Ovary (tissue), 9 donors: Measurements from ENCODE around the gene FOXP1. TPM values are rescaled to one million over a fixed set of nuclear protein-coding genes. Genes with fewer than 3 reads are reported as not detected.

Experiments used
- DNase-seq, 5 donors: peaks; one replicate each; pipeline ENCODE4 v3.0.0-alpha.2; 2019 to 2020
- H3K27ac ChIP-seq, 2 donors: fragments of 200-600 bp; one replicate each; pipeline versions ENCODE4 v1.5.1 to v1.8.0; 2019 to 2022
- H3K27me3 ChIP-seq: fragments of 200-600 bp; one replicate; pipeline ENCODE4 v1.8.0; 2022
- H3K36me3 ChIP-seq: fragments of 200-600 bp; sonication (generic); one replicate; pipeline ENCODE4 v1.5.1; 2019
- H3K4me1 ChIP-seq: one replicate; pipeline ENCODE4 v1.8.1; 2013; ENCODE audit warnings: mild to moderate bottlenecking, moderate library complexity; ENCODE audit not compliant: insufficient read depth
- H3K4me3 ChIP-seq: fragments of 200-600 bp; sonication (generic); one replicate; pipeline ENCODE4 v1.5.1; 2017
- H3K9me3 ChIP-seq, 2 donors: fragments of 200-600 bp in 1 of 2; sonication (generic) in 1 of 2; one replicate each; pipeline versions ENCODE4 v1.5.1 to v1.8.1; 2013 to 2019; ENCODE audit warnings: mild to moderate bottlenecking in 1 of 2, moderate library complexity in 1 of 2
- EP300 ChIP-seq: sonication (generic); formaldehyde crosslinking; IDR thresholded peaks from one replicate; pipeline ENCODE4 v1.6.1; 2017; ENCODE audit warnings: antibody characterized with exemption
- POLR2A ChIP-seq: fragments of 450-650 bp; IDR thresholded peaks from one replicate; pipeline ENCODE4 v1.6.1; 2017; ENCODE audit warnings: antibody characterized with exemption, mild to moderate bottlenecking, moderate library complexity
- WGBS, 3 donors: extraction: QIAGEN DNeasy Blood & Tissue Kit in 1 of 3; methylation state at CpG; one replicate each; pipeline versions ENCODE4 v1.1.5 to v1.1.7; 2013 to 2017; 5-methylcytosine and 5-hydroxymethylcytosine counted together
- intact Hi-C, 4 donors: fragments of 100-400 bp; cut with DNase I; formaldehyde crosslinking; loops; one replicate each; pipeline versions ENCODE4 v1.11.0 to v1.15.1; 2022 to 2023
- polyA plus RNA-seq, 2 donors: library from polyadenylated mRNA; stranded (reverse); fragments of 200-250 nt in 1 of 2; fragments of 350-450 nt in 1 of 2; fragmentation: Illumina TruSeq in 1 of 2; extraction: RNeasy Lipid Tissue Mini Kit (QIAGEN cat#74804) in 1 of 2; gene quantifications; one replicate each; pipeline ENCODE4 v1.2.3, GENCODE V29; 2013 to 2014
- total RNA-seq, 7 donors: library from RNA; depleted of rRNA in 2 of 7; stranded (reverse); fragments of >200 nt in 2 of 7; fragmentation: NEBNext Ultra II Directional in 3 of 7; extraction: Animal tissue kit (Norgen Biotek cat#: 25700) in 3 of 7; gene quantifications; one replicate each; pipeline versions ENCODE4 v1.1.0 to v1.2.4, GENCODE V29; 2016 to 2023
- TF ChIP-seq, protein P1 (sequence below), 3 donors: fragments of 450-650 bp in 2 of 3; fragments of 200-600 bp in 1 of 3; IDR thresholded peaks; one replicate each; pipeline versions ENCODE4 v1.5.1 to v1.8.0; 2016 to 2022; ENCODE audit warnings: antibody characterized with exemption in 3 of 3, mild to moderate bottlenecking in 1 of 3
- donor health status: DM: no; HTN: no; CAD: no; lungs with moderate emphysema.
- donor health status: DM: no; HTN: no; CAD: no.
- donor health status: Bipolar disorder and iron deficiency.
- donor health status: DM: yes; HTN: yes; CAD: no.
- donor health status: DM: no; HTN: no; CAD: no.
- donor health status: DM: yes; HTN: yes; CAD: no.

Gene FOXP1
- total and polyA plus RNA-seq, 9 donors = 31.7 to 126 (median 114) TPM

DNA sequence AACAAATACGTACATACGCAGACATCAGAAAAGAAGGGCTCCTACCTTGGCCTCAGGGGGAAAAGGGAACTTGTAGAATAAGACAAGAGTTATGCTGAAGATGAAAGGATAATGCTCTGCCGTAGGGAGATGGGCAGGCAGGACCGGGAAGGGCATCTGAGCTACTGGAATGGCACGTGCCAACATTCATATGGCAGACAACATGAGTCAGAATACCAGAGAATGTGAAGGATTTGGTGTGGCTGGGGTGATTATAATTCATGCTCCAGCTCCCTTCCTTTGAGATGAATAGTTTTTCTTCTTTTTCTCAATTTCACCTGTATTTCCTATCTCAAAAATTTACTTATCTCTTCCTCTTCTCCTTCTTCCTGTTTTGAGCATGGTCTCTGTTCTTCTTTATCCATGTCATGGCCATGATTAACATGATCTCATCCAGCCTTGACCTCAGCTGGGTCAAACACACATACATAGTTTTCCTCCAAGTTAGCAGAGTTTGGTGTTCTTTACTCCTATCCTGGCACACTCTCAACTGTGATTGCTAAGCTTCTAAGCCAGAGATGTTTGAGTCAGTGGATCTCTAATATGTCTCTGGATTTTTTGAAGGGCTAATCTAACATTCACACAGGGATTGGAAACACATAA is 507.0 kb downstream of the FOXP1 start:
- Histone ChIP-seq H3K9me3 (no peaks in the 10 kb centered on the region), H3K4me1 (peaks cover 26% of the 10 kb centered on the region), H3K27ac (peak overlapping the region in 1 of 2 donors; percentile 44), H3K36me3 (no peaks in the 10 kb centered on the region), H3K27me3 (no peaks in the 10 kb centered on the region), H3K4me3 (no peak overlapping the region)
- intact Hi-C loops = no loop called here
- no peak for TF ChIP-seq EP300
- peak in 2 of 5 donors; percentile 51 to 53 for DNase-seq
- 87 to 94% (median 91%) methylated on average over 5 of the region's 5 CpGs for WGBS, 3 donors

- Histone ChIP-seq H3K27ac (no peak overlapping the region), H3K4me1 (peaks cover 28% of the 10 kb centered on the region)
- WGBS, 3 donors = 92 to 96% (median 93%) methylated on average over 2 of the region's 2 CpGs
These were observed 508.0 kb downstream of the FOXP1 start for GRCh38 chr3:71075494-71075893.

GRCh38 chr3:71074423-71074822 is 509.1 kb downstream of the FOXP1 start:
- no peaks in the 10 kb centered on the region for H3K9me3 ChIP-seq
- H3K27me3 ChIP-seq = no peaks in the 10 kb centered on the region
- H3K27ac ChIP-seq = no peak overlapping the region
- DNase-seq = no peak
- 87 to 88% (median 87%) methylated on average over 3 of the region's 3 CpGs for WGBS, 3 donors
- peaks cover 31% of the 10 kb centered on the region for H3K4me1 ChIP-seq
- H3K36me3 ChIP-seq = no peaks in the 10 kb centered on the region
- no peak overlapping the region for H3K4me3 ChIP-seq
- TF ChIP-seq EP300 = no peak
- TF ChIP-seq POLR2A = no peak
- intact Hi-C loops = no loop called here

More at GRCh38 chr3:71075494-71075893, 508.0 kb downstream of the FOXP1 start:
- Histone ChIP-seq H3K9me3 (no peaks in the 10 kb centered on the region), H3K36me3 (no peaks in the 10 kb centered on the region), H3K4me3 (no peak overlapping the region), H3K27me3 (no peaks in the 10 kb centered on the region)
- DNase-seq = no peak
- intact Hi-C loops = no loop called here
- TF ChIP-seq POLR2A (no peak), EP300 (no peak)
- TF ChIP-seq, protein P1, sequence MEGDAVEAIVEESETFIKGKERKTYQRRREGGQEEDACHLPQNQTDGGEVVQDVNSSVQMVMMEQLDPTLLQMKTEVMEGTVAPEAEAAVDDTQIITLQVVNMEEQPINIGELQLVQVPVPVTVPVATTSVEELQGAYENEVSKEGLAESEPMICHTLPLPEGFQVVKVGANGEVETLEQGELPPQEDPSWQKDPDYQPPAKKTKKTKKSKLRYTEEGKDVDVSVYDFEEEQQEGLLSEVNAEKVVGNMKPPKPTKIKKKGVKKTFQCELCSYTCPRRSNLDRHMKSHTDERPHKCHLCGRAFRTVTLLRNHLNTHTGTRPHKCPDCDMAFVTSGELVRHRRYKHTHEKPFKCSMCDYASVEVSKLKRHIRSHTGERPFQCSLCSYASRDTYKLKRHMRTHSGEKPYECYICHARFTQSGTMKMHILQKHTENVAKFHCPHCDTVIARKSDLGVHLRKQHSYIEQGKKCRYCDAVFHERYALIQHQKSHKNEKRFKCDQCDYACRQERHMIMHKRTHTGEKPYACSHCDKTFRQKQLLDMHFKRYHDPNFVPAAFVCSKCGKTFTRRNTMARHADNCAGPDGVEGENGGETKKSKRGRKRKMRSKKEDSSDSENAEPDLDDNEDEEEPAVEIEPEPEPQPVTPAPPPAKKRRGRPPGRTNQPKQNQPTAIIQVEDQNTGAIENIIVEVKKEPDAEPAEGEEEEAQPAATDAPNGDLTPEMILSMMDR (IDR thresholded peaks at IDR 0.05) = no peak

DNA sequence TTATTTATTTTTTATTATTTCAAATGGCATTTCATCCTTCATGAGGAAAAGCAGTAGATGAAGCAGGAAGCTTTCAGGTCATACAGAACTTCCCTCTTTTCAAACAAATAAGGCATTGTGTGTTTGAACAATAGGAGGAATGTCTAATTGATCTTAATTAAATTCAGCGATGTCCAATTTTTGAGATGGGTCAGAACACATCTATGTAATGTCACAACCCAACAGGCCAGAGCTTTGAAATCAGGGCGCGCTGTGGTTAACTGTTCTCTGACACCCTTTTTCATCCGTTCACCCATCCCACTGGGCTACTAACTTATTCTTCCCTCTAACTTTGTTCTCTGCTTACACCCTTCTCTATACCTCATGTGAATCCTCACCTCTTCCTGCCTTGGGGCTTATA is 510.5 kb downstream of the FOXP1 start:
- WGBS, 3 donors = 92 to 97% (median 94%) methylated on average over 4 of the region's 4 CpGs
- peaks cover 27% of the 10 kb centered on the region for H3K4me1 ChIP-seq
- no peak overlapping the region for H3K4me3 ChIP-seq
- H3K27ac ChIP-seq = peak overlapping the region in 1 of 2 donors; percentile 21
- H3K9me3 ChIP-seq = no peaks in the 10 kb centered on the region
- no peaks in the 10 kb centered on the region for H3K36me3 ChIP-seq
- DNase-seq = no peak
- TF ChIP-seq EP300 = no peak
- TF ChIP-seq, protein P1 (IDR thresholded peaks at IDR 0.05) = no peak
- no peak for TF ChIP-seq POLR2A
- intact Hi-C loops = no loop called here
- no peaks in the 10 kb centered on the region for H3K27me3 ChIP-seq

GRCh38 chr3:71072287-71072686 is 511.2 kb downstream of the FOXP1 start:
- no peak overlapping the region for H3K27ac ChIP-seq
- no peak for DNase-seq
- H3K4me3 ChIP-seq = no peak overlapping the region
- no peaks in the 10 kb centered on the region for H3K36me3 ChIP-seq
- WGBS, 3 donors = 16 to 34% (median 26%) methylated on average over 2 of the region's 2 CpGs
- peaks cover 26% of the 10 kb centered on the region for H3K4me1 ChIP-seq
- TF ChIP-seq POLR2A (no peak), EP300 (no peak)
- TF ChIP-seq, protein P1 (IDR thresholded peaks at IDR 0.05) = no peak
- H3K9me3 ChIP-seq = no peaks in the 10 kb centered on the region
- H3K27me3 ChIP-seq = no peaks in the 10 kb centered on the region
- intact Hi-C loops = no loop called here
